ENCODE results near the gene ADGRF3.

Gene ADGRF3

GRCh38 chr2:26292646-26293045 is 53.9 kb downstream of the ADGRF3 start:
- no peak for TF ChIP-seq SUZ12 (IDR thresholded peaks at IDR 0.05; ENCODE audit: extremely low read depth, insufficient read depth, insufficient read length)
- TF ChIP-seq YY1 (IDR thresholded peaks at IDR 0.05; ENCODE audit: insufficient read depth, insufficient read length) = no peak
- no peak for TF ChIP-seq ZNF274 (IDR thresholded peaks at IDR 0.05; ENCODE audit: low read depth, low read length)
- Histone ChIP-seq H3K9me3 (ENCODE audit: insufficient read depth, low read length) (no peaks in the 10 kb centered on the region), H3K27me3 (ENCODE audit: insufficient read depth, insufficient read length) (peaks cover 9% of the 10 kb centered on the region), H3K36me3 (ENCODE audit: insufficient read depth, insufficient read length, low read length) (peaks cover 13% of the 10 kb centered on the region), H3K9ac (ENCODE audit: insufficient read length, low read depth) (no peak overlapping the region), H3K4me3 (ENCODE audit: insufficient read length, low read depth) (no peak overlapping the region), H3K4me1 (ENCODE audit: insufficient read depth, insufficient read length) (no peaks in the 10 kb centered on the region)
- no peak for DNase-seq (ENCODE audit: low read depth, low spot score)

GRCh38 chr2:26290001-26290400 is 56.6 kb downstream of the ADGRF3 start:
- no peak for TF ChIP-seq YY1 (IDR thresholded peaks at IDR 0.05; ENCODE audit: insufficient read depth, insufficient read length)
- TF ChIP-seq SUZ12 (IDR thresholded peaks at IDR 0.05; ENCODE audit: extremely low read depth, insufficient read depth, insufficient read length) = no peak
- no peak for TF ChIP-seq ZNF274 (IDR thresholded peaks at IDR 0.05; ENCODE audit: low read depth, low read length)
- no peaks in the 10 kb centered on the region for H3K27me3 ChIP-seq (ENCODE audit: insufficient read depth, insufficient read length)

GRCh38 chr2:26285931-26286330 is 60.7 kb downstream of the ADGRF3 start:
- TF ChIP-seq YY1 (IDR thresholded peaks at IDR 0.05; ENCODE audit: insufficient read depth, insufficient read length) = no peak
- TF ChIP-seq SUZ12 (IDR thresholded peaks at IDR 0.05; ENCODE audit: extremely low read depth, insufficient read depth, insufficient read length) = no peak
- no peak for TF ChIP-seq ZNF274 (IDR thresholded peaks at IDR 0.05; ENCODE audit: low read depth, low read length)
- DNase-seq (ENCODE audit: low read depth, low spot score) = no peak
- no peak overlapping the region for H3K9ac ChIP-seq (ENCODE audit: insufficient read length, low read depth)
- no peak overlapping the region for H3K4me3 ChIP-seq (ENCODE audit: insufficient read length, low read depth)
- H3K27me3 ChIP-seq (ENCODE audit: insufficient read depth, insufficient read length) = no peaks in the 10 kb centered on the region
- peaks cover 30% of the 10 kb centered on the region for H3K36me3 ChIP-seq (ENCODE audit: insufficient read depth, insufficient read length, low read length)
- no peaks in the 10 kb centered on the region for H3K4me1 ChIP-seq (ENCODE audit: insufficient read depth, insufficient read length)
- H3K9me3 ChIP-seq (ENCODE audit: insufficient read depth, low read length) = no peaks in the 10 kb centered on the region

More at GRCh38 chr2:26290001-26290400, 56.6 kb downstream of the ADGRF3 start:
- no peaks in the 10 kb centered on the region for H3K9me3 ChIP-seq (ENCODE audit: insufficient read depth, low read length)
- peaks cover 22% of the 10 kb centered on the region for H3K36me3 ChIP-seq (ENCODE audit: insufficient read depth, insufficient read length, low read length)
- DNase-seq (ENCODE audit: low read depth, low spot score) = no peak
- H3K4me3 ChIP-seq (ENCODE audit: insufficient read length, low read depth) = no peak overlapping the region
- no peak overlapping the region for H3K9ac ChIP-seq (ENCODE audit: insufficient read length, low read depth)
- no peaks in the 10 kb centered on the region for H3K4me1 ChIP-seq (ENCODE audit: insufficient read depth, insufficient read length)

- no peak overlapping the region for H3K9ac ChIP-seq (ENCODE audit: insufficient read length, low read depth)
- H3K36me3 ChIP-seq (ENCODE audit: insufficient read depth, insufficient read length, low read length) = peaks cover 30% of the 10 kb centered on the region
- H3K4me3 ChIP-seq (ENCODE audit: insufficient read length, low read depth) = no peak overlapping the region
- DNase-seq (ENCODE audit: low read depth, low spot score) = no peak
- H3K4me1 ChIP-seq (ENCODE audit: insufficient read depth, insufficient read length) = no peaks in the 10 kb centered on the region
- no peak for TF ChIP-seq SUZ12 (IDR thresholded peaks at IDR 0.05; ENCODE audit: extremely low read depth, insufficient read depth, insufficient read length)
- TF ChIP-seq ZNF274 (IDR thresholded peaks at IDR 0.05; ENCODE audit: low read depth, low read length) = no peak
- TF ChIP-seq YY1 (IDR thresholded peaks at IDR 0.05; ENCODE audit: insufficient read depth, insufficient read length) = no peak
- H3K9me3 ChIP-seq (ENCODE audit: insufficient read depth, low read length) = no peaks in the 10 kb centered on the region
- H3K27me3 ChIP-seq (ENCODE audit: insufficient read depth, insufficient read length) = no peaks in the 10 kb centered on the region
These were observed 62.5 kb downstream of the ADGRF3 start for GRCh38 chr2:26284132-26284531.

GRCh38 chr2:26283606-26284005 is 63.0 kb downstream of the ADGRF3 start:
- TF ChIP-seq ZNF274 (IDR thresholded peaks at IDR 0.05; ENCODE audit: low read depth, low read length) (no peak), YY1 (IDR thresholded peaks at IDR 0.05; ENCODE audit: insufficient read depth, insufficient read length) (no peak), SUZ12 (IDR thresholded peaks at IDR 0.05; ENCODE audit: extremely low read depth, insufficient read depth, insufficient read length) (no peak)
- Histone ChIP-seq H3K9ac (ENCODE audit: insufficient read length, low read depth) (no peak overlapping the region), H3K4me3 (ENCODE audit: insufficient read length, low read depth) (no peak overlapping the region), H3K9me3 (ENCODE audit: insufficient read depth, low read length) (no peaks in the 10 kb centered on the region), H3K27me3 (ENCODE audit: insufficient read depth, insufficient read length) (no peaks in the 10 kb centered on the region), H3K4me1 (ENCODE audit: insufficient read depth, insufficient read length) (no peaks in the 10 kb centered on the region), H3K36me3 (ENCODE audit: insufficient read depth, insufficient read length, low read length) (peaks cover 34% of the 10 kb centered on the region)
- DNase-seq (ENCODE audit: low read depth, low spot score) = no peak

GRCh38 chr2:26281226-26281625 is 65.4 kb downstream of the ADGRF3 start:
- no peaks in the 10 kb centered on the region for H3K9me3 ChIP-seq (ENCODE audit: insufficient read depth, low read length)

GRCh38 chr2:26279886-26280285 is 66.7 kb downstream of the ADGRF3 start:
- H3K27me3 ChIP-seq (ENCODE audit: insufficient read depth, insufficient read length) = no peaks in the 10 kb centered on the region
- no peak overlapping the region for H3K9ac ChIP-seq (ENCODE audit: insufficient read length, low read depth)
- TF ChIP-seq ZNF274 (IDR thresholded peaks at IDR 0.05; ENCODE audit: low read depth, low read length) = no peak
- no peak for TF ChIP-seq YY1 (IDR thresholded peaks at IDR 0.05; ENCODE audit: insufficient read depth, insufficient read length)
- no peak for TF ChIP-seq SUZ12 (IDR thresholded peaks at IDR 0.05; ENCODE audit: extremely low read depth, insufficient read depth, insufficient read length)
- H3K4me1 ChIP-seq (ENCODE audit: insufficient read depth, insufficient read length) = no peaks in the 10 kb centered on the region
- peaks cover 34% of the 10 kb centered on the region for H3K36me3 ChIP-seq (ENCODE audit: insufficient read depth, insufficient read length, low read length)
- no peak overlapping the region for H3K4me3 ChIP-seq (ENCODE audit: insufficient read length, low read depth)
- no peaks in the 10 kb centered on the region for H3K9me3 ChIP-seq (ENCODE audit: insufficient read depth, low read length)
- no peak for DNase-seq (ENCODE audit: low read depth, low spot score)

More at GRCh38 chr2:26281226-26281625, 65.4 kb downstream of the ADGRF3 start:
- Histone ChIP-seq H3K36me3 (ENCODE audit: insufficient read depth, insufficient read length, low read length) (peaks cover 37% of the 10 kb centered on the region), H3K4me1 (ENCODE audit: insufficient read depth, insufficient read length) (no peaks in the 10 kb centered on the region), H3K27me3 (ENCODE audit: insufficient read depth, insufficient read length) (no peaks in the 10 kb centered on the region), H3K9ac (ENCODE audit: insufficient read length, low read depth) (no peak overlapping the region), H3K4me3 (ENCODE audit: insufficient read length, low read depth) (no peak overlapping the region)
- TF ChIP-seq YY1 (IDR thresholded peaks at IDR 0.05; ENCODE audit: insufficient read depth, insufficient read length) = no peak
- TF ChIP-seq SUZ12 (IDR thresholded peaks at IDR 0.05; ENCODE audit: extremely low read depth, insufficient read depth, insufficient read length) = no peak
- TF ChIP-seq ZNF274 (IDR thresholded peaks at IDR 0.05; ENCODE audit: low read depth, low read length) = no peak
- DNase-seq (ENCODE audit: low read depth, low spot score) = no peak
